SHP77 (cell line): ENCODE results near the gene CDYL.

Experiments
- DNase-seq, 2 experiments: peaks; one replicate each; lab custom pipeline; 2025; lab: John Stamatoyannopoulos, UW

The CDYL gene

GRCh38 chr6:4776131-4776492, at the start of gene CDYL:
Gene CDYL (plus strand): TSS chr6:4776404. CDS start chr6:4776784, 380 bp downstream.
- DNase-seq = peak; percentile 63 to 70

- no peak for DNase-seq
Measured at GRCh38 chr6:4726645-4727044, 49.6 kb upstream of the CDYL start.

GRCh38 chr6:4727217-4727616, 49.0 kb upstream of the CDYL start:
- peak in 1 of 2 experiments; percentile 21 for DNase-seq

GRCh38 chr6:4727671-4728435, 48.4 kb upstream of the CDYL start:
- peak; percentile 85 to 88 for DNase-seq

- DNase-seq = no peak
Measured at GRCh38 chr6:4728436-4728769, 47.8 kb upstream of the CDYL start.

- peak in 1 of 2 experiments; percentile 1 for DNase-seq
Measured at GRCh38 chr6:4728926-4729325, 47.3 kb upstream of the CDYL start.

- no peak for DNase-seq
Measured at GRCh38 chr6:4731996-4732395, 44.2 kb upstream of the CDYL start.

- DNase-seq = peak; percentile 27 to 43
Measured at GRCh38 chr6:4732691-4733315, 43.4 kb upstream of the CDYL start.

GRCh38 chr6:4736371-4736873, 39.8 kb upstream of the CDYL start:
- DNase-seq = no peak

GRCh38 chr6:4740032-4740431, 36.2 kb upstream of the CDYL start:
- DNase-seq = no peak

- DNase-seq = no peak
Measured at GRCh38 chr6:4743062-4743461, 33.1 kb upstream of the CDYL start.

GRCh38 chr6:4743926-4744325, 32.3 kb upstream of the CDYL start:
- DNase-seq = no peak

- no peak for DNase-seq
Measured at GRCh38 chr6:4747588-4747987, 28.6 kb upstream of the CDYL start.

GRCh38 chr6:4751823-4752464, 24.3 kb upstream of the CDYL start:
- DNase-seq = no peak

- no peak for DNase-seq
Measured at GRCh38 chr6:4756247-4756646, 20.0 kb upstream of the CDYL start.

GRCh38 chr6:4759997-4760396, 16.2 kb upstream of the CDYL start:
- DNase-seq = no peak

- DNase-seq = no peak
Measured at GRCh38 chr6:4760773-4761172, 15.4 kb upstream of the CDYL start.

GRCh38 chr6:4762294-4762693, 13.9 kb upstream of the CDYL start:
- DNase-seq = no peak

- DNase-seq = no peak
Measured at GRCh38 chr6:4763921-4764320, 12.3 kb upstream of the CDYL start.

- no peak for DNase-seq
Measured at GRCh38 chr6:4768815-4769214, 7.4 kb upstream of the CDYL start.

- DNase-seq = no peak
Measured at GRCh38 chr6:4772750-4773149, 3.5 kb upstream of the CDYL start.

GRCh38 chr6:4773181-4773580, 3.0 kb upstream of the CDYL start:
- no peak for DNase-seq

- no peak for DNase-seq
Measured at GRCh38 chr6:4774296-4774695, 1.9 kb upstream of the CDYL start.
